HG03432 (cell line): ENCODE data around the gene SF3B5.
"Not testable (repeated sequence)": the region's sequence is repeated elsewhere in the genome, so short reads cannot be mapped to it uniquely, and the experiment has no call there.

ENCODE experiments used
- ATAC-seq: cut with Tn5 transposase; IDR thresholded peaks from one replicate; pipeline ENCODE4 v1.9.1; 2021; ENCODE audit warnings: mild to moderate bottlenecking, moderate library complexity; ENCODE audit not compliant: unreplicated experiment

Gene SF3B5

DNA sequence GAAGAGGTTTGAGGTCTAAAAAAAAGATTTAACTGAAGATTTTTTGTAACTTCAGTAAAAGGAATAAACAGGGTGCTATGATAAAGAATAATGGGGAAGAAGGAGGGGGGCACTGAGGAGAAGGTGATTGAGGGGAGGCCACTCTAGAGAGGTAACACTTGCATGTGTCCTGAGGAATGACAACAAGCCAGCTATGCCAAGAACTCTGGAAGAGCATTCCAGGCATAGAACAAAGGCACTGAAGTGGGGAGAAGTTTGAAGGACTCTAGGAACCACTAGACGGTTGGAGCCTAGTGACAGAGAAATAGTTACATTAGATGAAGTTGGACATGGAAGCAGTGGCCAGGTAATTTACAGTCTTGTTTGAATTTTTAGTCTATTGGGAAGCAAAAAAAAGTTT lies 10.8 kb upstream of the SF3B5 start:
- ATAC-seq, result no peak

DNA sequence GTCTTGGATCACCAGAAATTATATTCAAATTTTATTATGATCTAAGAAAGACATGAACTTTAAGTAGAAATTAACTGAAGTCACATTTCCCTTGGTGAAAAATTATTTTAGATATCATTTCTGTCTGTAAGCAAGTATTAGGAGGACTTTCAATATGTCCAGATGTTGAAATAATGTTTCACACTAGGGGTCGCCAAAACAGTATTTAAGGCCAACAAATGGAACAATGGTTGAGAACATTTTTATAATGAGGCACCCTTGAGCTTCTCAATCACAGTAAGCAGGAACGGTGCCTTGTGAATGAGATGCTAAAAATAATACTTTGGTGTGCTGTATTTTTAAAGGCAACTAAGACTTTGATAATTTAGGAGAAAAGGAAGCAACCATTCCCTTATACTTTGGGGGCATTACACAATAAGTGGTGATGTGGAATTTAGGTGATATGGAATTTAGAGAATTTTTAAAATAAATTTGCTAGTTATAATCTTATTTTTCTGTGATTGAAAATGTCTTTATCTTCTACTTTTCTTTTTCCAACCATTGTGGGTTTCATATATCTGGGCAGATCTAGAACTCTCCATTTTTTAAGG lies 9.6 kb upstream of the SF3B5 start:
- peak; percentile 91 for ATAC-seq

DNA sequence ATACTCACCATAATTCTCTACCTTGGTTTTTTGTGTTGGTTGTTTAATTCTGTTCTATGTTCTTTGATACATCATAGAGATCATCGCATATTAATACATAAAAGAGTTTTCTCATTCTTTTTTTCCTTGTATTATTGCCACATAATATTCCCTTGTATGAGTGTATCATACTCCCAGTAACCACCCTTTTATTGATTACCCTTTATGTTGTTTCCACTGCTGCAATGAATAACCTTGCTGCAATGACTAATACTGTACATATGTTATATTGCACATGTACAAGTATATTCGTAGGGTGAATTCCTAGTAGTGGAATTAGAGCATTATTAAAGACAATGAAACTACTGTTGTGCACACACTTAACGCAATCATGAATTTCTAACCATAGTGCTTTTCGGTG lies 9.1 kb upstream of the SF3B5 start:
- ATAC-seq, result no peak

DNA sequence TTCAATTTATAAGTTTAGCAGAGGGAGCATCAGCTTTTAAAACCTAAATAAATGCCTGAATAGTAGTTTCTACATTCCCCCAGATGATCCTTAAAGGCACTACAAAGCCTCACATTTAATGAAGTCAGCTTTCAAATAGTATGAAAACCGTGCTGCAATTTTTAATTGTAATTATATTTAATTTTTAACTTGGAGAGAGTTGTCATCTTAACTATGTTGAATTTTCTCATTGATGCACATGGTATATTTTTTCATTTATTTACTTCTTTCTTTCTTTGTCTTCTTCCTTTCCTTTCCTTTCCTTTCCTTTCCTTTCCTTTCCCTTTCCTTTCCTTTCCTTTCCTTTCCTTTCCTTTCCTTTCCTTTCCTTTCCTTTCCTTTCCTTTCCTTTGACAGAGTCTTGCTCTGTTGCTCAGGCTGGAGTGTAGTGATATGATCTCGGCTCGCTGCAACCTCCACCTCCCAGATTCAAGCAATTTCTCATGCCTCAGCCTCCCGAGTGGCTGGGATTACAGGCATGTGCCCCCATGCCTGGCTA lies 7.7 kb upstream of the SF3B5 start:
- ATAC-seq, result no peak

DNA sequence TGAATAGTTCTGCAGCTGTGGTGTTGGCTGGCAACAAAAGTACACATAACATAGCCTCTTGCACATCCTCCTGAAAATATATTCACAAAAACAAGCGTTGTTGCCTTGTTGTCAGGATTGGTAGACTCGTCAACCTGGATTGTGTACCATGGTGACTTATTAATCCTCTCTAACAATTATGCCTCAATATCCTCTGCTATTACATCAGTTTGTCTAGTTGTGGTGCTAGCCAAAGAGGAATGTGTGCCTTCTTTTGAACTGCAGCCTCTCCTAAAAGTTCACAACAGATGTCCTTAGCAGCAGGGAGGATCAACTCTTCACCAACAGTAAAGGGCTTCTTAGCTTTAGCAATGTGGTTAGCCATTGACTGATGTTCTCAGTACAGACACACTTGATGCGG lies 3.6 kb upstream of the SF3B5 start:
- ATAC-seq, result no peak

DNA sequence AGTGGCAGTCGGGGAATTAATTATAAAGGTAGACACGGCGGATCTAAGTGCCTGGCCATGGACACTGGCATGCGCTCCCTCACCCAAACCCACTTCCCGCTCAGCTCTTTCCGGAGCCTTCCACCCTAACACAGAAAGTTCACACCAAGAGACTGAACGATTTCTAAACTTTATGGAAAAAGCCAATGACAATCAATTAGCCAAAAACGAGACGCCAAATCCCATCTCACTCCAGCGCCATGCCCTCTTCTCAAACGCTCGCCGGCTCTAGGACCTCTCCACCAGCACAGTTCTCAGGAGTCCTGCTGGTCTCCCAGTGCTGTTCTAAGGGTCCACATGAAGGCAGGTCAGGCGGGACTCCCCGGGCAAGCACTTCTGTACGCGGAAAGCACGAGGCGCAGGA lies 641 bp downstream of the SF3B5 start:
- ATAC-seq, result no peak

DNA sequence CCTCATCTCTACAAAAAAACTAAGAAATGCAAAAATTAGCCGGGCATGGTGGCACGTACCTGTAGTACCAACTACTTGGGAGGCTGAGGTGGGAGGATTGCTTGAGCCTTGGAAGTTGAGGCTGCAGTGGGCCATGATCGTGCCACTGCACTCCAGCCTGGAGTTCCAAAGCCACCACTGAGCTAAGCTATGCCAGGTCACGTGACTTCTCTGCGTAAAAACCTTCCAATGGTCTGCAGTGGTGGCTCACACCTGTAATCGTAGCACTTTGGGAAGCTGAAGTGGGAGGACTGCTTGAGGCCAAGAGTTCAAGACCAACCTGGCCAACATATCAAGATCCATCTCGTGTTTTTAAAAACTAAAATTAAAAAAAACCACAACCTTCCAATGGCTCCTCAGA lies 1.7 kb downstream of the SF3B5 start:
- ATAC-seq, result no peak

DNA sequence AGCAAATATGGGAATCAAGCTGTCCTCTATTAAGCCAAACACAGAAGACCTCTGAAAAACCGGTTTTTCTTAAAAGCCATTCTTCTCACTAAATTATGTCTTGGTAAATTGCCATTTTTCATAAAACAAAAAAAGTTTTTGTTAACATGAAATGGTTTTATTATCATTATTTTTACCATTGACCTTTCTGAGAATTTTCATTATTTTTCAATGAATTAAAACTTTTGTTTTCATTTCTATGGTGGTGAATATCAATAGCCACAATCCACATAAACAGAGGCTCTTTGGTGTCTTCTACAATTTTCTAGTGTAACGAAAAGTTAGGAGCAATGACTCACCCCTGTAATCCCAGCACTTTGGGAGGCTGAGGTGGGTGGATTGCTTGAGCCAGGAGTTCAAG lies 2.1 kb downstream of the SF3B5 start:
- ATAC-seq, result no peak

DNA sequence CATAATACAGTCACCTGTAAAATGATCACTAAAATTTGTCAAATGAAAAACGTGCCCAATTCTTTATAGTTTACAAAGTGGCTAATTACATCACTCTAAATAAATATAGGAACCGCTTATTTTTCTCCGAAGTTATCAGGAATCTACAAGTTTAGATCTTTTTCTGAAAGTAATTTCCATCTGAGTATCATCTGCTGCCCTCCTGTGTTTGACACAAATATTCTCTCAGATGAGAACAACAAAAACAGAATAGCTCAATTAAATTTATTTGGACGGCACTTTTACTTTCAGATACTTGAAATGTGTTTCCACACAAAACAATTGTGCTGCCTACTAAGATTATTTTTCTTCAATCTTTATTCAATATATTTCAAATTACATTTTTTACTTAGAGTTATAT lies 5.0 kb downstream of the SF3B5 start:
- no peak for ATAC-seq

DNA sequence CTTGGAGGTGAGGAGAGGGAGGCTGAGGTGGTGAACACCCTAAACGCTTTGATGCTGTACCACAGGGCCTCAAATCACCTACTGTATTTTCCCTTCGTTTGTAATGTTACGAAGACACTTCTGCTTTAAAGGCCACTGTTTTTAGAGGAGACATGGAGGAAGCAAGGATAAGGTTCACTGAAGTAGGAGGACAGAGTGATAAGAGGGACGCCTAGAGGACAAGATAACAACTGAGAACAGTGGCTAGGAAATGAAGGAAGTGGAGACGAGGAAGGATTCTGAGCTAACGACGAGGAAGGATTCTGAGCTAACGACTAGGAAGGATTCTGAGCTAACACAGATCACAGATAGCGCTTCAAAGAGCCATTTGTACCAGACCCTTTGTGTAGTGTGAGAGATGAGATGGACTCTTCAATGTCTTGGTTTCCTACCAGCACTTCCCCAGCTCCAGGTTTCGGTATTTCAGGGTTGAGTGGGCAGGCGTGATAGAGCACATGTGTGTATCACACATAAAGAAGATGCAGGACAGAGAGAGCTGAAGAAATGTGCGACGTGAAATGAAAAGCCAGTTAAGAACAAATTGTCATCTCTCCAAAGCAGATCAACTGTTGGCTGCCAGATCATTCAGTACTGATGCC lies 7.5 kb downstream of the SF3B5 start:
- no peak for ATAC-seq

DNA sequence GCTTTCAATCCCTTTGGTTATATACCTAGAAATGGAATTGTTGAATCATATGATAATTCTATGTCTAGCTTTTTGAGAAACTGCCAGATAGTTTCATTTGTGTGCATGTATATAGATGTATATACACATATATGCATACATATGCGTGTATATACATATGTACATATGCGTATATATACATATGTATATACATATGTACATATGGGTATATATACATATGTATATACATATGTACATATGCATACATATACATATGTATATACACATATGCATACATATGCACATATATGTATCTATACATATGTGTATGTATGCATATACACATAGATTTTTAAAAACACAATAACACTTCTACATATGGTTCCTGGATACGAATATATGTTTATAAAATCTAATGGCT lies 8.4 kb downstream of the SF3B5 start:
- ATAC-seq, result no peak

DNA sequence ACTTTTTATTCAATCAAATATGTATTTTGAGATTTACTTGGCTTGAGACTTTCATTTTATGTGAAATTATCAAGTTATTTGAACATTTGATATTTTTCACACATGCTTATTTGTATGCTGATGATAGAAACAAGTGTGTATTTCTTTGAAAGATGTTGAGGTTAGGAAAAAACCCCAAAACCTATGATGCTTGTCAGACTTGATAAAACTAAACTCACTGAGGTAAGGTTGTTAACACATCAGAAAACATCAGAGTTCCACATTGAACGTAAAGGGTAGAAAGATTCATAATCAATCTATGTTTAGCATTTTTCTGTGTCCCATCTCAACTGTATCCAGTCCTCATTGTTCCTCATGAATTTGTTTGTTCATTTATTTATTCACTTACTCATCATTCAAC lies 12.2 kb downstream of the SF3B5 start:
- ATAC-seq, result peak; percentile 46

DNA sequence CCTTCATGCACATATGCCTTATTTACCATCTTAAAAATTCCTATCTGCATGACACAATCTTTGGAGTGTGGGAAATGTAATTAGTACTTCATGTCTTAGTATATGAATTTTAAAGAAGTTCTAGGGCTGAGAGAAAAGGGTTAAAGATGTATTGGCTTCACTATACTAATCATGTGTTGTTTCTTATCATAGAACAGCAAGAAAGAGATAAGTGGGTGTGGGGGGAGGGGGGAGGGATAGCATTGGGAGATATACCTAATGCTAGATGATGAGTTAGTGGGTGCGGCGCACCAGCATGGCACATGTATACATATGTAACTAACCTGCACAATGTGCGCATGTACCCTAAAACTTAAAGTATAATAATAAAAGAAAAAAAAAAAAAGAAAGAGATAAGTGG lies 13.0 kb downstream of the SF3B5 start:
- not testable (repeated sequence) for ATAC-seq

DNA sequence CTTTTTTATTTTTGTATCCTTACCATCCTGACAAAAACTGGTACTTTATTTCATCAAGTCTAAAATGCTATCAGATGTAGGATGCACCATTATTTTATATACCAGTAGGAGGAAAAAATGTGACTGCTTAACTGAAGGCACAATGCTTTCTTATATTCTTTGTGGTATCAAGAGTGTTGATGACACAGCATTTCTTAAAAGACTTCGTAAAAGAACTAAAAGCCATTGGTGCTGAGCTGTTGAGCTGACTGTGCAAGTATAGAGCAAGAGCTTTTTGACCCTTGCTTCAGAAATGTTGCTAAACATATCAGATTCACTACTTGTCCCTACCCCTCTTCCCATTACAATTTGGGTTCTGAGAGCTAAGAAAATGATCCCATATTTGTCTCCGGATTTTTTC lies 17.5 kb downstream of the SF3B5 start:
- no peak for ATAC-seq

DNA sequence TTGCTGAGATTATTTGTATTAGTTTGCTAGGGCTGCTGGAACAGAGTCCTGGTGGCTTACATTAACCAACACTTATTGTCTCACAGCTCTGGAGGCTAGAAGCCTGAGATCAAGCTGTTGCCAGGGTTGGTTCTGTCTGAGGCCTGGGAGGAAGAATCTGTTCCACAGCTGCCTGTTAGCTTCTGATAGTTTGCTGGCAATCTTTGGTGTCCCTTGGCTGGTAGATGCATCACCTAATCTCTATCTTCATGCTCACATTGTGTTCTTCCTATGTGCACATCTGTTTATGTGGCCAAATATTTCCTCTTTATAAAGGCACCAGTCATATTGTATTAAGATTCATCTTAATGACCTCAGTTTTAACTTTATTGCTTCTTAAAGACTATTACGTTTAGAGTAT lies 19.5 kb downstream of the SF3B5 start:
- peak; percentile 19 for ATAC-seq

DNA sequence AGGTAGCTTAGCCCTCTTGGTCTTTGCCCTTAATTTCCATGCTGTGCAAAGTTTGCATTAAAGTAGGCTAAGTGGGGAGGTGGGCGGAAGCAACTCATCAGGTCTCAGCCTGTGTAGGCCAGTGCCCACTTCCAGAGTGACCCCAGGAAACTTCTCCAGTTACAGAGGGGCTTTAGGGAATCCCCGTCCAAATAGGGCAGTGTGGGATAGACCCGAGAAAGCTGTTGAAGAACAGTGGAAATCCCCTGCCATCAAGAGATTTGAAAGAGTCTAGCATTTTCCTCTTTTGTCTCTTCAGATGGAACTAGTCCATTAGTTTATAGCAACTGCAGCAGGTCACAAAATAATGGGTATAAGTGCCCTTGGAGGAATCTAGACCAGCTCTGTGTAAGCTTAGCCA lies 20.2 kb downstream of the SF3B5 start:
- ATAC-seq, result peak; percentile 76

DNA sequence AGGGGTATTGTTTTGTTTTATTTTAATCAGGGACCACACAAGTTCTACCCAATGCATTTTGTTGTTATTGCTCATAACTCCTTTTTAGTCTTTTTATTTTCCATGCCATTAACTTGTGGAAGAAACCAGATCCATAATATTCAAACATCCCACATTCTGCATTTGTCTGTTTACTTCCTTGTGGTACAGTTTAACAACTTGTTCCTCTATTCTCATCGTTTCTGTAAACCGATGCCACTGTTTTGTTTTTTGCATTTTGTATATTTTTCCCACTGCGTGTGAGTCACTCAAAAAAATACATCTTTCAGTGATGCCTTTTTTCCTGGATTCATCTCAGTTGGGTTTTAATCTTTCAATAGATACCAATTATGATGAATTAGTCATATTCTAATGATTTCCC lies 22.3 kb downstream of the SF3B5 start:
- no peak for ATAC-seq

DNA sequence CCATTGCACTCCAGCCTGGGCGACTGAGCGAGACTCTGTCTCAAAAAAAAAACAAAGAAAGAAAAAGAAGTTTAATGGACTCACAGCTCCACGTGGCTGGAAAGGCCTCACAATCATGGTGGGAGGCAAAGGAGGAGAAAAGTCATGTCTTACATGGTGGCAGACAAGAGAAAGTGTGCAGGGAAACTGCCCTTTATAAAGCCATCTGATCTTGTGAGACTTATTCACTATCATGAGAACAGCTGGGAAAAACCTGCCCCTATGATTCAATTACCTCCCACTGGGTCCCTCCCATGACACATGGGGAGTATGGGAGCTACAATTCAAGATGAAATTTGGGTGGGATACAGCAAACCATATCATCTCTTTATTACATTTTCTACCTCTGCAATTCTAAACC lies 25.9 kb downstream of the SF3B5 start:
- no peak for ATAC-seq

DNA sequence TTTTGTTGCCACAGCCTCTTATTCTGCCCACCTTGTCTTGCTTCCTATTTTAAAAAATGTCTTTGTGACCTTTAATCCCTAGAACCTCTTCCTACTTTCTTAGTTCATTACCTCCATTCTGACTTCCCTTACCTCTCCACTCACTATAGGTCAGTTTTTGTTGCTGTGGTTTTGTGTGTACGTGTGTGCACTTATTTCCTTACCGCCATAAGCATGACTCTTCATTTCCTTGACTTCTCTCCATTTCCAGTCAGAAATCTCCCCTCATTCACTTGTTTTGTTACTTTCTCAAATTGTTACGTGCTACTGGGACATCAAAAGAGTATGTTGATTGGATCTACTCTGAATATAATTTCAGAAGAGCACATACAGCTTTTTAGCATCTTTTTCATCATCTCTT lies 26.6 kb downstream of the SF3B5 start:
- ATAC-seq, result no peak

DNA sequence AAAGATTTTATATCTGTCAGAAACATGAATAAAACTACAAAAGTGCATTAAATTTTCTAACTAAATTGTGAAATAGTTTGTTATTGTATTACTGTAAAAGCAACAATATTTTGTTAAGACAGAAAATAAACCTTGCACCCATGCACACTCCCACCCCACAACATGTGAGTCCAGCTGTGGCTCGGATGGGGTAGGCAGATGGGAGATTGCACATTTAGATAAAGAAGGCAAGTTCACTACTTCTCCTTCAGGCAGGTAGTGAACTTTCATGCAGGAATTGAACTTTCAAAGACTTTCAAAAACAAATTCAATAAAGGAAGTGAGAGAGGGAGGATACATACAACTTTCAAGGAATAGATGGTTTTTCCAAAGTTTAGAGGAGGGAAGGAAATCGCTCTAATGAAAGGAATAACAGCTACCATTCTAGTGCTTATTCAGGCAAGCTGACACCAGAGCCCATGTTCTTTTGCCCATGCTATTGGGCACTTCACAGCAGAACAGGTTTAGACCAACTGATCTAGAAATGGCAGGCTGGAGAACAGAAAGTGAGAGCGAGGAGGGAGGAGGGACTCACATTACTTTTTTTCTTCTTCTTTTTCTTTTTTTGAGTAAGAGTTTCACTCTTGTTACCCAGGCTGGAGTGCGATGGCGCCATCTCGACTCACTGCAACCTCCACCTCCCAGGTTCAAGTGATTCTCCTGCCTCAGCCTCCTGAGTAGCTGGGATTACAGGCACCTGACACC lies 28.5 kb downstream of the SF3B5 start:
- peak; percentile 38 for ATAC-seq

DNA sequence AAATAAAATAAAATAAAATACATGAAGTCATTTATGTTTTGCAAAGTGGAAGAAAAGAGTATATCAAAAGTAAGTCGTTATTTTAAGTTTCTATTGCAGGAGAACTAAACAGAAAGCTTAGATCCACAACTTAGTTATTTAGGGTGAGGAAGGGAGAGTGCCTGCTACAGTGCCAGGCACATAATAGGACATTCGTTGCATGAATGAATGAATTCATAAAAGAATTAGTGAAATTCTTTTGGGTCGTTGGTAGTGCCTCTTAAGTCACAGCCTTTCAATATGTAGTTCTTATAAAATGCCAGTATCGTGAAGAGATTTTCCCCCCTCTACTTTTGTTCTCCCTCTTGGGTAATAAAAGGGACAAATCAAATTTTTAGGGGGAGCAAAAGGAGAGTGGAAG lies 29.1 kb downstream of the SF3B5 start:
- ATAC-seq, result no peak

DNA sequence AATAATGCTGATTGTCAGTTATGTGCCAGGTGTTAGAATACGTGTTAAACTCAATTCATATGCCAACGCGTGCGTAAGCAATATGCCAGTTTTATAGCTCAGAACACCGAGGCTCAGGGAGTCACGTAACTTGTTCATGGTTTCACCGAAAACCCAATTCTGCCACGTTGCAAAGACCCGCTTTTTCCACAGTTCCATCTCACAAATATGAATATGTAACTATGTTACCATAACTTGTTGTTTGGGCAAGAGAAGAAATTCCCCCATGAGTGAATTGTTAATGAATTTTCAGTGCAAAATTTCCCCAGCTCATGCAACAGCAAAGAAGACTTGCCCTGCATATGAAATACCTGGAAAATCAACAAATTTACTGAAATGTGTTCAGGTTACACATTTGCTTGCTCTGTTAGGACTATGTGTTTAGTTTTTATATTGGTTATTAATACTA lies 30.1 kb downstream of the SF3B5 start:
- no peak for ATAC-seq
